22Rv1 (cell line): ENCODE results near the gene PAX3.

Experiments
- H3K27ac ChIP-seq: fragments of 450-650 bp; 2 replicates; pipeline ENCODE4 v1.5.1; 2017
- CTCF ChIP-seq: fragments of 450-650 bp; IDR thresholded peaks from 2 replicates; pipeline ENCODE4 v1.5.1; 2017; ENCODE audit warnings: mild to moderate bottlenecking
- ZFX ChIP-seq: fragments of 450-650 bp; IDR thresholded peaks from 2 replicates; pipeline ENCODE4 v1.6.1; 2017; ENCODE audit warnings: antibody characterized with exemption, borderline replicate concordance

Gene PAX3

GRCh38 chr2:222232372-222232771 is 66.4 kb downstream of the PAX3 start:
- H3K27ac ChIP-seq: no peak overlapping the region
- TF ChIP-seq CTCF (no peak), ZFX (no peak)

GRCh38 chr2:222228054-222228453 is 70.7 kb downstream of the PAX3 start:
- no peak overlapping the region for H3K27ac ChIP-seq
- no peak for TF ChIP-seq ZFX
- TF ChIP-seq CTCF: no peak

- no peak overlapping the region for H3K27ac ChIP-seq
- TF ChIP-seq ZFX (no peak), CTCF (no peak)
Observed at GRCh38 chr2:222218786-222219185, 80.0 kb downstream of the PAX3 start.

- H3K27ac ChIP-seq: no peak overlapping the region
- no peak for TF ChIP-seq CTCF
- no peak for TF ChIP-seq ZFX
Observed at GRCh38 chr2:222217712-222218111, 81.1 kb downstream of the PAX3 start.

- H3K27ac ChIP-seq: no peak overlapping the region
- TF ChIP-seq ZFX (no peak), CTCF (no peak)
Observed at GRCh38 chr2:222214885-222215284, 83.9 kb downstream of the PAX3 start.

GRCh38 chr2:222213049-222213448 is 85.7 kb downstream of the PAX3 start:
- TF ChIP-seq ZFX: no peak
- TF ChIP-seq CTCF: no peak
- H3K27ac ChIP-seq: no peak overlapping the region

- H3K27ac ChIP-seq: no peak overlapping the region
- TF ChIP-seq ZFX (no peak), CTCF (no peak)
Observed at GRCh38 chr2:222212571-222212970, 86.2 kb downstream of the PAX3 start.
